B cell (primary cell): ENCODE measurements around the gene NDUFA8. TPM values are rescaled to one million over a fixed set of nuclear protein-coding genes. Genes with fewer than 3 reads are reported as not detected.
A peak's percentile ranks its signal among the peaks of the same experiment; 100 is the strongest.

Source experiments
- ATAC-seq: fragments of 200-7000 bp; cut with Tn5 transposase; one replicate; pipeline ENCODE4 v1.10.0; 2021; ENCODE audit warnings: low read depth, mild to moderate bottlenecking, moderate number of reproducible peaks, moderate library complexity
- CTCF ChIA-PET: fragments of 350-600 bp; sonication (Branson Sonifier 250); formaldehyde crosslinking; loops from one replicate; lab custom pipeline; 2021; ENCODE audit warnings: antibody characterized with exemption, inconsistent platforms; lab: Charles Lee
- POLR2A ChIA-PET: fragments of 350-600 bp; sonication (Branson Sonifier 250); formaldehyde crosslinking; loops from one replicate; lab custom pipeline; 2021; ENCODE audit warnings: antibody characterized with exemption; lab: Charles Lee
- DNase-seq: peaks from one replicate; pipeline ENCODE4 v3.0.0; 2013
- H2AFZ ChIP-seq: 2 replicates; pipeline ENCODE4 v1.6.1; 2012; ENCODE audit warnings: mild to moderate bottlenecking, low read depth, low read length; ENCODE audit not compliant: insufficient read depth, poor library complexity, severe bottlenecking
- H3K27ac ChIP-seq, 2 donors: 1 replicate in 1 of 2; 2 replicates in 1 of 2; pipeline ENCODE4 v1.5.1; 2012 to 2013; ENCODE audit warnings: low read length in 2 of 2, mild to moderate bottlenecking in 2 of 2, moderate library complexity in 1 of 2
- H3K27me3 ChIP-seq, 4 experiments: fragments of 200-600 bp in 1 of 4; sonication (generic) in 1 of 4; replicated peaks in 1 of 4; 1 replicate in 2 of 4; 2 replicates in 2 of 4; pipeline versions ENCODE4 v1.6.1 to v1.7.0; 2013 to 2016; ENCODE audit warnings: low read length in 3 of 4, mild to moderate bottlenecking in 2 of 4, mixed read lengths in 1 of 4, moderate library complexity in 1 of 4; ENCODE audit not compliant: insufficient read depth in 4 of 4, control insufficient read depth in 3 of 4; ENCODE audit errors: control extremely low read depth in 1 of 4
- H3K36me3 ChIP-seq, 2 experiments: replicated peaks in 1 of 2; 1 replicate in 1 of 2; 2 replicates in 1 of 2; pipeline versions ENCODE4 v1.6.1 to v1.7.1; 2013; ENCODE audit warnings: low read length in 1 of 2; ENCODE audit not compliant: insufficient read depth in 2 of 2, control insufficient read depth in 1 of 2; ENCODE audit errors: control extremely low read depth in 1 of 2, extremely low read depth in 1 of 2
- H3K4me1 ChIP-seq, 2 donors: fragments of 200-600 bp in 1 of 2; sonication (generic) in 1 of 2; 1 replicate in 1 of 2; 2 replicates in 1 of 2; pipeline versions ENCODE4 v1.5.1 to v1.6.1; 2013 to 2017; ENCODE audit warnings: low read length in 2 of 2; ENCODE audit not compliant: control insufficient read depth in 2 of 2, insufficient read depth in 2 of 2
- H3K4me2 ChIP-seq: replicated peaks from 2 replicates; pipeline ENCODE3; 2012; ENCODE audit warnings: mild to moderate bottlenecking, low read depth, low read length; ENCODE audit not compliant: poor library complexity, severe bottlenecking
- H3K4me3 ChIP-seq, 5 experiments: fragments of 200-600 bp in 1 of 5; sonication (generic) in 1 of 5; 1 replicate in 3 of 5; 2 replicates in 2 of 5; pipeline versions ENCODE4 v1.5.1 to v1.7.0; 2011 to 2016; ENCODE audit warnings: low read length in 4 of 5, mild to moderate bottlenecking in 4 of 5, low read depth in 2 of 5, control low read depth in 1 of 5, moderate library complexity in 1 of 5; ENCODE audit not compliant: insufficient read depth in 1 of 5; ENCODE audit errors: control extremely low read depth in 1 of 5, extremely low read depth in 1 of 5
- H3K79me2 ChIP-seq: fragments of 200-600 bp; sonication (generic); one replicate; pipeline ENCODE4 v1.6.0; 2016; ENCODE audit warnings: low read length; ENCODE audit not compliant: control insufficient read depth, insufficient read depth
- H3K9ac ChIP-seq: fragments of 200-600 bp; sonication (generic); 2 replicates; pipeline ENCODE4 v1.6.1; 2017; ENCODE audit warnings: mild to moderate bottlenecking, low read length, moderate library complexity
- H3K9me3 ChIP-seq, 3 donors: one replicate each; pipeline versions ENCODE4 v1.6.1 to v1.7.1; 2013; ENCODE audit warnings: low read length in 2 of 3; ENCODE audit not compliant: control insufficient read depth in 2 of 3, insufficient read depth in 1 of 3; ENCODE audit errors: control extremely low read depth in 1 of 3
- H4K20me1 ChIP-seq: 2 replicates; pipeline ENCODE4 v1.6.0; 2012; ENCODE audit warnings: mild to moderate bottlenecking, low read length; ENCODE audit not compliant: insufficient read depth, control insufficient read depth, poor library complexity, severe bottlenecking
- H3K27ac Mint-ChIP-seq: one replicate; pipeline ENCODE4 v1.8.0; 2021; ENCODE audit warnings: mixed read lengths
- H3K27me3 Mint-ChIP-seq: one replicate; pipeline ENCODE4 v1.8.0; 2021; ENCODE audit warnings: mixed read lengths
- H3K4me1 Mint-ChIP-seq: one replicate; pipeline ENCODE4 v1.8.0; 2021; ENCODE audit warnings: mixed read lengths
- H3K4me3 Mint-ChIP-seq: one replicate; pipeline ENCODE4 v1.8.0; 2021; ENCODE audit warnings: mixed read lengths
- H3K9me3 Mint-ChIP-seq: one replicate; pipeline ENCODE4 v1.8.0; 2022; ENCODE audit warnings: mixed read lengths; ENCODE audit not compliant: insufficient read depth
- CTCF ChIP-seq: fragments of 200-600 bp; IDR thresholded peaks from one replicate; pipeline ENCODE4 v1.8.0; 2022; ENCODE audit warnings: antibody characterized with exemption, mild to moderate bottlenecking
- EZH2 ChIP-seq: IDR thresholded peaks from 2 replicates; pipeline ENCODE4 v1.6.1; 2012; ENCODE audit warnings: borderline replicate concordance, low read depth, mild to moderate bottlenecking, moderate library complexity, low read length; ENCODE audit not compliant: insufficient read depth, poor library complexity, severe bottlenecking
- WGBS: methylation state at CpG from one replicate; pipeline ENCODE4 v1.1.5; 2013; ENCODE audit warnings: missing lambda C conversion rate; ENCODE audit not compliant: insufficient coverage; 5-methylcytosine and 5-hydroxymethylcytosine counted together
- intact Hi-C: fragments of 100-400 bp; cut with micrococcal nuclease; formaldehyde crosslinking; loops from one replicate; pipeline ENCODE4 v1.10.0; 2022
- polyA plus RNA-seq: library from polyadenylated mRNA; depleted of rRNA; stranded (reverse); fragments of >200 nt; gene quantifications from 2 replicates; pipeline ENCODE4 v1.2.3, GENCODE V29; 2012
- total RNA-seq, 2 donors: library from RNA; stranded (reverse); fragments of 120-200 nt in 1 of 2; gene quantifications; 1 replicate in 1 of 2; 2 replicates in 1 of 2; pipeline versions ENCODE4 v1.2.3 to v1.2.4, GENCODE V29; 2013 to 2022

Gene NDUFA8
- total and polyA plus RNA-seq, 2 donors (not counting 1 experiment from before 2014, with no cell fraction given) = 10.6 to 15.7 TPM

GRCh38 chr9:122122903-122123632, 36.5 kb downstream of the NDUFA8 start:
- intact Hi-C loops = loop anchor here (1.0 to 10.0 kb wide), 2 partner anchors 24 to 1262 kb away; no protein-coding TSS in a partner anchor
- H3K4me3 Mint-ChIP-seq = no peak overlapping the region
- peaks cover 44% of the 10 kb centered on the region for H3K27me3 Mint-ChIP-seq
- H3K27ac Mint-ChIP-seq = no peak overlapping the region
- Histone ChIP-seq H3K4me3 (no peak overlapping the region), H3K27ac (no peak overlapping the region), H3K4me1 (peaks cover 17 to 26% of the 10 kb centered on the region in 2 donors), H4K20me1 (no peaks in the 10 kb centered on the region), H3K9me3 (peaks cover 0 to 6% (median 0%) of the 10 kb centered on the region in 3 donors), H3K4me2 (no peak overlapping the region), H3K27me3 (peaks cover 0 to 37% (median 21%) of the 10 kb centered on the region in 4 experiments), H3K9ac (no peak overlapping the region), H3K79me2 (no peaks in the 10 kb centered on the region), H2AFZ (peak overlapping the region; percentile 1), H3K36me3 (no peaks in the 10 kb centered on the region)
- H3K4me1 Mint-ChIP-seq = peaks cover 13% of the 10 kb centered on the region
- no peaks in the 10 kb centered on the region for H3K9me3 Mint-ChIP-seq
- ATAC-seq = peak; percentile 62
- DNase-seq = peak; percentile 75
- no peak for TF ChIP-seq EZH2
- TF ChIP-seq CTCF = peak; percentile 86
- CTCF ChIA-PET = interaction anchor here (0.6 to 15.1 kb wide), 21 partner anchors 9 to 688 kb away, joined by 3 to 323 read pairs (median 4); partner anchors contain the start of genes MRRF and RBM18
- POLR2A ChIA-PET = no interaction called here
- 34% methylated on average over 13 of the region's 13 CpGs for WGBS

- H3K4me2 ChIP-seq = no peak overlapping the region
- no peaks in the 10 kb centered on the region for H3K36me3 ChIP-seq
- no peak overlapping the region for H3K9ac ChIP-seq
- ChIA-PET CTCF (interaction anchor here (0.6 to 15.1 kb wide), 15 partner anchors 9 to 572 kb away, joined by 3 to 323 read pairs (median 4); no protein-coding TSS in a partner anchor), POLR2A (no interaction called here)
- peaks cover 13% of the 10 kb centered on the region for H3K4me1 Mint-ChIP-seq
- H3K27ac ChIP-seq = no peak overlapping the region
- H3K4me3 Mint-ChIP-seq = no peak overlapping the region
- TF ChIP-seq CTCF (no peak), EZH2 (no peak)
- H3K79me2 ChIP-seq = no peaks in the 10 kb centered on the region
- no peaks in the 10 kb centered on the region for H4K20me1 ChIP-seq
- DNase-seq (no peak), ATAC-seq (no peak)
- H3K27me3 Mint-ChIP-seq = peaks cover 38% of the 10 kb centered on the region
- H3K9me3 Mint-ChIP-seq = no peaks in the 10 kb centered on the region
- peaks cover 0 to 34% (median 21%) of the 10 kb centered on the region in 4 experiments for H3K27me3 ChIP-seq
- H3K9me3 ChIP-seq = peaks cover 0 to 10% (median 0%) of the 10 kb centered on the region in 3 donors
- H3K27ac Mint-ChIP-seq = no peak overlapping the region
- 45% methylated on average over 4 of the region's 6 CpGs for WGBS
- intact Hi-C loops = loop anchor here (10.0 kb wide), 1 partner anchor 1262 kb away; no protein-coding TSS in a partner anchor
- peak overlapping the region; percentile 1 for H2AFZ ChIP-seq
- H3K4me1 ChIP-seq = peaks cover 17 to 26% of the 10 kb centered on the region in 2 donors
- H3K4me3 ChIP-seq = no peak overlapping the region
Measured at GRCh38 chr9:122122468-122122867, 37.1 kb downstream of the NDUFA8 start.
